Astrocyte (in vitro differentiated cells and primary cell): ENCODE results near the gene DHRS12.

Experiments
- CTCF ChIP-seq: IDR thresholded peaks from 2 replicates; pipeline ENCODE4 v1.5.1; 2011; ENCODE audit warnings: low read depth, mild to moderate bottlenecking, inconsistent platforms, low read length, moderate library complexity; ENCODE audit not compliant: insufficient read depth
- EZH2 ChIP-seq: IDR thresholded peaks from 2 replicates; pipeline ENCODE4 v1.6.1; 2012; ENCODE audit warnings: mild to moderate bottlenecking, low read length, inconsistent platforms; ENCODE audit not compliant: insufficient read depth

GRCh38 chr13:51728275-51728673 lies 75.7 kb downstream of the DHRS12 start:
- TF ChIP-seq CTCF (no peak), EZH2 (no peak)
